ENCODE data around the gene ACBD7.

Gene ACBD7

GRCh38 chr10:15084502-15084922 is 4.1 kb downstream of the ACBD7 start:
- TF ChIP-seq CTCF (IDR thresholded peaks at IDR 0.05): peak; percentile 15; the same call in 1 of the 2 replicates

GRCh38 chr10:15083674-15084501 is 4.7 kb downstream of the ACBD7 start:
- TF ChIP-seq CTCF (IDR thresholded peaks at IDR 0.05): no peak

- no peak for TF ChIP-seq CTCF (IDR thresholded peaks at IDR 0.05)
Measured at GRCh38 chr10:15075421-15075820, 13.2 kb downstream of the ACBD7 start.

- TF ChIP-seq CTCF (IDR thresholded peaks at IDR 0.05): no peak
Measured at GRCh38 chr10:15072358-15072757, 16.2 kb downstream of the ACBD7 start.

GRCh38 chr10:15069230-15069629 is 19.3 kb downstream of the ACBD7 start:
- no peak for TF ChIP-seq CTCF (IDR thresholded peaks at IDR 0.05)

- no peak for TF ChIP-seq CTCF (IDR thresholded peaks at IDR 0.05)
Measured at GRCh38 chr10:15068802-15069201, 19.8 kb downstream of the ACBD7 start.

- TF ChIP-seq CTCF (IDR thresholded peaks at IDR 0.05): no peak
Measured at GRCh38 chr10:15067154-15067553, 21.4 kb downstream of the ACBD7 start.

All from LNCAP (cell line).